CD14-positive monocyte (primary cell): Measurements from ENCODE around the gene TXNL1. TPM values are rescaled to one million over a fixed set of nuclear protein-coding genes. Genes with fewer than 3 reads are reported as not detected.

Experiments used
- DNase-seq, 3 donors: peaks; one replicate each; pipeline ENCODE4 v3.0.0-alpha.2; 2011 to 2022
- H2AFZ ChIP-seq: 2 replicates; pipeline ENCODE4 v1.6.0; 2012; ENCODE audit warnings: mild to moderate bottlenecking, low read depth, low read length, inconsistent platforms; ENCODE audit not compliant: insufficient read depth, poor library complexity, severe bottlenecking
- H3K27ac ChIP-seq, 2 donors: 1 replicate in 1 of 2; 2 replicates in 1 of 2; pipeline ENCODE4 v1.5.1; 2012 to 2013; ENCODE audit warnings: low read length in 2 of 2, control low read depth in 1 of 2, inconsistent platforms in 1 of 2, low read depth in 1 of 2, mild to moderate bottlenecking in 1 of 2
- H3K27me3 ChIP-seq, 2 donors: one replicate each; pipeline versions ENCODE4 v1.6.0 to v1.6.1; 2011 to 2013; ENCODE audit warnings: low read length in 2 of 2; ENCODE audit not compliant: control insufficient read depth in 2 of 2, insufficient read depth in 2 of 2
- H3K36me3 ChIP-seq, 2 donors: replicated peaks in 1 of 2; 1 replicate in 1 of 2; 2 replicates in 1 of 2; pipeline versions ENCODE4 v1.5.1 to v1.6.1; 2012 to 2013; ENCODE audit warnings: low read length in 2 of 2, control low read depth in 1 of 2, inconsistent platforms in 1 of 2, mild to moderate bottlenecking in 1 of 2; ENCODE audit not compliant: insufficient read depth in 2 of 2, control insufficient read depth in 1 of 2
- H3K4me1 ChIP-seq, 2 donors: 1 replicate in 1 of 2; 2 replicates in 1 of 2; pipeline versions ENCODE4 v1.5.1 to v1.6.1; 2012 to 2013; ENCODE audit warnings: low read length in 2 of 2, control low read depth in 1 of 2, inconsistent platforms in 1 of 2, mild to moderate bottlenecking in 1 of 2, moderate library complexity in 1 of 2; ENCODE audit not compliant: insufficient read depth in 2 of 2, control insufficient read depth in 1 of 2
- H3K4me2 ChIP-seq: replicated peaks from 2 replicates; pipeline ENCODE3; 2012; ENCODE audit warnings: low read length, moderate library complexity, mild to moderate bottlenecking; ENCODE audit not compliant: poor library complexity, severe bottlenecking; ENCODE audit errors: extremely low read depth
- H3K4me3 ChIP-seq, 3 experiments: fragments of 200-600 bp in 1 of 3; sonication (generic) in 1 of 3; replicated peaks in 1 of 3; 1 replicate in 2 of 3; 2 replicates in 1 of 3; pipeline ENCODE4 v1.5.1; 2011 to 2013; ENCODE audit warnings: low read length in 3 of 3, mild to moderate bottlenecking in 3 of 3, control low read depth in 2 of 3, low read depth in 2 of 3, inconsistent platforms in 1 of 3, moderate library complexity in 1 of 3
- H3K79me2 ChIP-seq: 2 replicates; pipeline ENCODE4 v1.6.0; 2012; ENCODE audit warnings: mild to moderate bottlenecking, control low read depth, inconsistent platforms, low read length, moderate library complexity; ENCODE audit not compliant: insufficient read depth
- H3K9ac ChIP-seq: 2 replicates; pipeline ENCODE4 v1.6.0; 2017; ENCODE audit warnings: low read length, mild to moderate bottlenecking; ENCODE audit not compliant: insufficient read depth, poor library complexity, severe bottlenecking
- H3K9me3 ChIP-seq, 2 donors: replicated peaks in 1 of 2; 1 replicate in 1 of 2; 2 replicates in 1 of 2; pipeline versions ENCODE4 v1.5.1 to v1.6.1; 2012 to 2013; ENCODE audit warnings: low read length in 2 of 2, control low read depth in 1 of 2; ENCODE audit not compliant: control insufficient read depth in 1 of 2, insufficient read depth in 1 of 2
- H4K20me1 ChIP-seq: 2 replicates; pipeline ENCODE4 v1.6.0; 2012; ENCODE audit warnings: mild to moderate bottlenecking, low read length, control low read depth, moderate library complexity; ENCODE audit not compliant: insufficient read depth
- H3K27ac Mint-ChIP-seq, 7 donors: one replicate each; pipeline ENCODE4 v1.8.0; 2020; ENCODE audit warnings: mild to moderate bottlenecking in 7 of 7, mixed read lengths in 7 of 7, moderate library complexity in 6 of 7, inconsistent platforms in 2 of 7
- H3K27me3 Mint-ChIP-seq, 3 donors: one replicate each; pipeline ENCODE4 v1.8.0; 2021 to 2022; ENCODE audit warnings: low read depth in 3 of 3, mild to moderate bottlenecking in 3 of 3, mixed read lengths in 3 of 3, moderate library complexity in 3 of 3, inconsistent platforms in 1 of 3
- H3K36me3 Mint-ChIP-seq, 2 donors: one replicate each; pipeline ENCODE4 v1.8.0; 2020; ENCODE audit warnings: mixed read lengths in 2 of 2, inconsistent platforms in 1 of 2, mild to moderate bottlenecking in 1 of 2
- H3K4me1 Mint-ChIP-seq: one replicate; pipeline ENCODE4 v1.8.0; 2020; ENCODE audit warnings: mild to moderate bottlenecking, mixed read lengths
- H3K4me3 Mint-ChIP-seq, 2 donors: one replicate each; pipeline ENCODE4 v1.8.0; 2020; ENCODE audit warnings: mild to moderate bottlenecking in 2 of 2, mixed read lengths in 2 of 2, moderate library complexity in 1 of 2
- H3K9me3 Mint-ChIP-seq, 7 donors: one replicate each; pipeline ENCODE4 v1.8.0; 2020 to 2022; ENCODE audit warnings: mixed read lengths in 7 of 7, mild to moderate bottlenecking in 6 of 7, moderate library complexity in 6 of 7, inconsistent platforms in 2 of 7
- WGBS: methylation state at CpG from one replicate; pipeline ENCODE4 v1.1.5; 2013; ENCODE audit warnings: missing lambda C conversion rate; ENCODE audit not compliant: insufficient coverage; 5-methylcytosine and 5-hydroxymethylcytosine counted together
- intact Hi-C, 2 donors: fragments of 100-400 bp; cut with micrococcal nuclease; formaldehyde crosslinking; loops; one replicate each; pipeline versions ENCODE4 v1.15.0 to v1.15.1; 2023
- polyA plus RNA-seq, 3 donors: library from polyadenylated mRNA; depleted of rRNA in 1 of 3; unstranded in 2 of 3; stranded (reverse) in 1 of 3; fragments of 300-500 nt in 2 of 3; fragments of >200 nt in 1 of 3; fragmentation: Illumina TruSeq in 2 of 3; gene quantifications; 1 replicate in 2 of 3; 2 replicates in 1 of 3; pipeline ENCODE4 v1.2.3, GENCODE V29; 2012 to 2021
- TF ChIP-seq, protein P1 (sequence below): fragments of 200-600 bp; IDR thresholded peaks from one replicate; pipeline ENCODE4 v1.8.0; 2022; ENCODE audit warnings: antibody characterized with exemption, mild to moderate bottlenecking

TXNL1 gene
- polyA plus RNA-seq, 3 donors: 22.3 to 80.4 (median 77.8) TPM

DNA sequence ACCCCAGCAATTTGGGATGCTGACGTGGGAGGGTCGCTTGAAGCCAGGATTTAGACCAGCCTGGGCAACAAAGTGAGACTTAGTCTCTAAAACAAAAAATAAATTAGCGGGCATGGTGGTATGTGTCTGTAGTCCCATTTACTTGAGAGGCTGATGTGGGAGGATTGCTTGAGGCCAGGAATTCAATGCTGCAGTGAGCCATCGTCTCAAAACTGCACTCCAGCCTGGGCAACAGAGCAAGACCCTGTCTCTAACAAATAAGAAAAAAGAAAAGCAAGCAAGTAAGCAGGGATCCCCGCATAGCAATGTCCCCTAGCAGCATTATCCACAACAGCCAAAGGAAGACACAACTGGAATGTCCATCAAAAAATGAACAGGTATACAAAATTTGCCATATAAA lies 3.4 kb downstream of the TXNL1 start:
- Mint-ChIP-seq H3K4me3 (no peak overlapping the region), H3K27ac (no peak overlapping the region), H3K9me3 (peaks cover 0 to 8% (median 5%) of the 10 kb centered on the region in 7 donors), H3K27me3 (no peaks in the 10 kb centered on the region), H3K4me1 (peaks cover 43% of the 10 kb centered on the region), H3K36me3 (peaks cover 30 to 48% of the 10 kb centered on the region in 2 donors)
- Histone ChIP-seq H3K27me3 (no peaks in the 10 kb centered on the region), H3K4me2 (no peak overlapping the region), H3K4me3 (no peak overlapping the region), H3K36me3 (peaks cover 6 to 25% of the 10 kb centered on the region in 2 donors), H3K4me1 (peaks cover 17 to 30% of the 10 kb centered on the region in 2 donors), H3K79me2 (peaks cover 89% of the 10 kb centered on the region), H3K27ac (no peak overlapping the region), H3K9me3 (no peaks in the 10 kb centered on the region), H2AFZ (no peak overlapping the region), H4K20me1 (peaks cover 67% of the 10 kb centered on the region), H3K9ac (no peak overlapping the region)
- DNase-seq: no peak
- intact Hi-C loops: loop anchor here in 1 of 2 donors (10.0 kb wide), 2 partner anchors 380 to 990 kb away; partner anchors contain the start of gene NARS1
- TF ChIP-seq, protein P1, sequence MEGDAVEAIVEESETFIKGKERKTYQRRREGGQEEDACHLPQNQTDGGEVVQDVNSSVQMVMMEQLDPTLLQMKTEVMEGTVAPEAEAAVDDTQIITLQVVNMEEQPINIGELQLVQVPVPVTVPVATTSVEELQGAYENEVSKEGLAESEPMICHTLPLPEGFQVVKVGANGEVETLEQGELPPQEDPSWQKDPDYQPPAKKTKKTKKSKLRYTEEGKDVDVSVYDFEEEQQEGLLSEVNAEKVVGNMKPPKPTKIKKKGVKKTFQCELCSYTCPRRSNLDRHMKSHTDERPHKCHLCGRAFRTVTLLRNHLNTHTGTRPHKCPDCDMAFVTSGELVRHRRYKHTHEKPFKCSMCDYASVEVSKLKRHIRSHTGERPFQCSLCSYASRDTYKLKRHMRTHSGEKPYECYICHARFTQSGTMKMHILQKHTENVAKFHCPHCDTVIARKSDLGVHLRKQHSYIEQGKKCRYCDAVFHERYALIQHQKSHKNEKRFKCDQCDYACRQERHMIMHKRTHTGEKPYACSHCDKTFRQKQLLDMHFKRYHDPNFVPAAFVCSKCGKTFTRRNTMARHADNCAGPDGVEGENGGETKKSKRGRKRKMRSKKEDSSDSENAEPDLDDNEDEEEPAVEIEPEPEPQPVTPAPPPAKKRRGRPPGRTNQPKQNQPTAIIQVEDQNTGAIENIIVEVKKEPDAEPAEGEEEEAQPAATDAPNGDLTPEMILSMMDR: no peak
- 93% methylated on average over 3 of the region's 5 CpGs for WGBS

DNA sequence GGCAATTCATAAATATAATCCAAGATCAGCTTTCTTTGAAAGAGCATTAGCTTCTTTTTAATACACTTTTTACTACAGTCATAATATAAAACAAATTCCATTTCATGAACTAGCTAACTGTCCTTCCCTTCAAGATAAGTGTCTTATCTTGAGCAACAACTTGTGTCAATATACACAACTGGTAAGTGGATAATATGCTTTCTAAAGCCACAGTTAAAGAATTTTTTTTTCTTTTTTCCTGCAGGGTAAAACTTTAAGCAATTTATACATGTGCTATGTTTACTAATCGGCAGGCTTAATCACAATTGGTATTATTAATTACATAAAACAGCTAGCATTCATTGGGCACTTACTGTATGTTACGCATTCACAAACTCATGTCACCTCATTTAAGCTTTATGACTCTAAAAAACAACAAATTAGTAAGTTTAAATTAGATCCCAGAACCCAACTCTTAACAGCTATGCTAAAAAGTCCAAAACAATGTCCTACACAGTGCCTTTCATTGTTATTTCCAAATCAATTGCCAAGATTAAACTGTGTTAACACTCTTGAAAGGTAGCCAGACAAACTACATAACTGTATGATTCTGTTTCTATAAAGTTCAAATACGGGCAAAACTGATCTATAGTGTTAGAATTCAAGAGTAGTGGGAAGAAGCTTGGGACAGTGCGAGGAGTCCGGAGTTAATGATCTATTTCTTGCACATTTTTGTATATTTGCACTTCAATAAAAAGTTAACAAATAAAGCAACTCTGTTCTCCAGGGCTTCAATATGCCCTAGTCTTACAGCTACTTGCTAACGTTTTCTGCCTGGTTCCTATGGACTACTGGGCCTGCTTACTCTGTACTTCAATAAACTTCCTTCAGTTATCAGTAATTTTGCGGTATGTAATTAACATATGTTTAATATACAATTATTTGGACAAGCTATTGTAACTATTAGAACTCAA lies 6.0 kb downstream of the TXNL1 start:
- intact Hi-C loops: loop anchor here in 1 of 2 donors (10.0 kb wide), 2 partner anchors 378 to 992 kb away; partner anchors contain the start of gene NARS1
- H3K9me3 Mint-ChIP-seq: peaks cover 0 to 2% (median 0%) of the 10 kb centered on the region in 7 donors
- H3K36me3 Mint-ChIP-seq: peaks cover 34 to 52% of the 10 kb centered on the region in 2 donors
- DNase-seq: no peak
- Histone ChIP-seq H2AFZ (no peak overlapping the region), H3K9me3 (no peaks in the 10 kb centered on the region), H3K27ac (no peak overlapping the region), H3K79me2 (peaks cover 100% of the 10 kb centered on the region), H3K4me2 (no peak overlapping the region), H3K4me3 (no peak overlapping the region), H4K20me1 (peaks cover 89% of the 10 kb centered on the region), H3K9ac (no peak overlapping the region), H3K4me1 (peaks cover 15 to 16% of the 10 kb centered on the region in 2 donors), H3K27me3 (no peaks in the 10 kb centered on the region), H3K36me3 (peaks cover 6 to 31% of the 10 kb centered on the region in 2 donors)
- 100% methylated on average over 1 of the region's 7 CpGs for WGBS
- TF ChIP-seq, protein P1: no peak
- no peak overlapping the region for H3K4me3 Mint-ChIP-seq
- H3K27me3 Mint-ChIP-seq: no peaks in the 10 kb centered on the region
- H3K27ac Mint-ChIP-seq: peak overlapping the region in 4 of 7 donors; percentile 37 to 78 (median 56)
- H3K4me1 Mint-ChIP-seq: peaks cover 48% of the 10 kb centered on the region
